K562 (cell line): ENCODE measurements around the gene SAMD4A. TPM values are rescaled to one million over a fixed set of nuclear protein-coding genes. Genes with fewer than 3 reads are reported as not detected.

Source experiments
- ATAC-seq: fragments of 200-7000 bp; cut with Tn5 transposase; 3 replicates; pipeline ENCODE4 v1.9.1; 2020; ENCODE audit warnings: moderate library complexity
- BruUV-seq: library from RNA; stranded (reverse); fragments of 400-500 nt; replicated peaks from 2 replicates; lab custom pipeline; 2021; lab: Mats Ljungman, UMichigan
- CTCF ChIA-PET: fragments of 300-600 bp; formaldehyde crosslinking; extraction: SDS; loops from one replicate; lab custom pipeline; 2021; ENCODE audit warnings: low intra/inter-chr PET ratio; lab: Yijun Ruan, JAX
- POLR2A ChIA-PET: fragments of 300-600, 350-650 bp; sonication (Branson Sonifier 250); formaldehyde crosslinking; extraction: SDS; loops from one replicate; lab custom pipeline; 2021; ENCODE audit warnings: antibody characterized with exemption, inconsistent platforms; lab: Yijun Ruan, JAX
- DNase-seq, 4 experiments: peaks; one replicate each; pipeline versions ENCODE4 v3.0.0 to v3.0.0-alpha.2; 2011 to 2018; ENCODE audit warnings: low spot score in 3 of 4, mixed read lengths in 3 of 4; ENCODE audit errors: extremely low read depth in 1 of 4
- FAIRE-seq: peaks from 2 replicates; lab custom pipeline; 2011; peaks lifted over from hg19 to GRCh38; lab: Jason Lieb, UNC
- H2AFZ ChIP-seq: 2 replicates; pipeline ENCODE4 v1.6.0; 2011; ENCODE audit warnings: low read depth, low read length, control low read depth, inconsistent platforms
- H3K27ac ChIP-seq: fragments of 200-600 bp; 3 replicates; pipeline ENCODE4 v1.8.0; 2011; ENCODE audit warnings: low read depth, mild to moderate bottlenecking, control low read depth, inconsistent platforms, low read length, moderate library complexity, mixed read lengths; ENCODE audit errors: extremely low read depth
- H3K27me3 ChIP-seq, 2 experiments: fragments of 300-600 bp in 1 of 2; 2 replicates in 1 of 2; 3 replicates in 1 of 2; pipeline versions ENCODE4 v1.6.0 to v1.8.0; 2011; ENCODE audit warnings: inconsistent platforms in 2 of 2, low read length in 2 of 2, mild to moderate bottlenecking in 1 of 2, mixed read lengths in 1 of 2, moderate library complexity in 1 of 2; ENCODE audit not compliant: control insufficient read depth in 2 of 2, insufficient read depth in 2 of 2
- H3K36me3 ChIP-seq: fragments of 300-600 bp; 3 replicates; pipeline ENCODE4 v1.8.0; 2011; ENCODE audit warnings: mild to moderate bottlenecking, low read length, inconsistent platforms; ENCODE audit not compliant: control insufficient read depth, insufficient read depth
- H3K4me1 ChIP-seq, 2 experiments: fragments of 200-600 bp in 1 of 2; replicated peaks in 1 of 2; 2 replicates in 1 of 2; 3 replicates in 1 of 2; pipeline versions ENCODE4 v1.5.1 to v1.8.0; 2011; ENCODE audit warnings: inconsistent platforms in 2 of 2, low read length in 2 of 2, mild to moderate bottlenecking in 1 of 2, mixed read lengths in 1 of 2, moderate library complexity in 1 of 2; ENCODE audit not compliant: control insufficient read depth in 2 of 2, insufficient read depth in 2 of 2
- H3K4me2 ChIP-seq: 2 replicates; pipeline ENCODE4 v1.6.1; 2011; ENCODE audit warnings: low read length, control low read depth, inconsistent platforms, mixed read lengths; ENCODE audit not compliant: insufficient read depth
- H3K4me3 ChIP-seq: fragments of 200-600 bp; sonication (generic), shearing (Covaris generic); 2 replicates; pipeline ENCODE4 v1.5.1; 2016; ENCODE audit warnings: control low read depth, inconsistent platforms
- H3K79me2 ChIP-seq: fragments of 200-600 bp; 3 replicates; pipeline ENCODE4 v1.8.0; 2011; ENCODE audit warnings: low read length, inconsistent platforms; ENCODE audit not compliant: control insufficient read depth, insufficient read depth
- H3K9ac ChIP-seq, 2 experiments: 2 replicates each; pipeline versions ENCODE4 v1.6.0 to v1.6.1; 2011; ENCODE audit warnings: low read depth in 2 of 2, low read length in 2 of 2, control low read depth in 1 of 2, inconsistent platforms in 1 of 2, mild to moderate bottlenecking in 1 of 2, mixed read lengths in 1 of 2; ENCODE audit not compliant: insufficient read depth in 1 of 2
- H3K9me1 ChIP-seq: one replicate; pipeline ENCODE4 v1.6.0; 2011; ENCODE audit warnings: inconsistent platforms, mild to moderate bottlenecking, low read length, moderate library complexity; ENCODE audit not compliant: control insufficient read depth, insufficient read depth
- H3K9me3 ChIP-seq: replicated peaks from 2 replicates; pipeline ENCODE4 v1.5.1; 2011; ENCODE audit warnings: low read depth, low read length, inconsistent platforms; ENCODE audit not compliant: control insufficient read depth, insufficient read depth
- H4K20me1 ChIP-seq: replicated peaks from 2 replicates; pipeline ENCODE4 v1.6.1; 2011; ENCODE audit warnings: low read length, inconsistent platforms, mixed read lengths; ENCODE audit not compliant: control insufficient read depth, insufficient read depth
- ARID1B ChIP-seq: fragments of 450-650 bp; IDR thresholded peaks from 2 replicates; pipeline ENCODE4 v1.6.1; 2016; ENCODE audit warnings: antibody characterized with exemption, mild to moderate bottlenecking, inconsistent platforms
- CXXC5 ChIP-seq: fragments of 250-450 bp; sonication (Bioruptor Pico); IDR thresholded peaks from 2 replicates; pipeline ENCODE4 v1.8.0; 2022; ENCODE audit warnings: inconsistent platforms, mild to moderate bottlenecking, moderate library complexity
- HMGN3 ChIP-seq: IDR thresholded peaks from 2 replicates; pipeline ENCODE4 v1.6.1; 2011; ENCODE audit warnings: borderline replicate concordance, low read depth, mild to moderate bottlenecking, mixed read lengths, low read length; ENCODE audit not compliant: insufficient read length; ENCODE audit errors: extremely low read depth
- JUNB ChIP-seq: fragments of 450-650 bp; formaldehyde crosslinking; conservative IDR thresholded peaks from 2 replicates; pipeline ENCODE4 v1.4.0; 2020; ENCODE audit warnings: mild to moderate bottlenecking
- MEIS2 ChIP-seq: fragments of 450-650 bp; IDR thresholded peaks from 2 replicates; pipeline ENCODE4 v1.6.1; 2014; ENCODE audit warnings: mild to moderate bottlenecking; ENCODE audit not compliant: partially characterized antibody
- MYBL2 ChIP-seq, 2 experiments: fragments of 450-650 bp in 1 of 2; sonication (generic) in 1 of 2; formaldehyde crosslinking in 1 of 2; IDR thresholded peaks; 2 replicates each; pipeline versions ENCODE4 v1.6.1 to v1.8.1; 2017 to 2022; ENCODE audit warnings: borderline replicate concordance in 1 of 2, inconsistent platforms in 1 of 2, low read depth in 1 of 2, mild to moderate bottlenecking in 1 of 2, missing genetic modification reagents in 1 of 2, moderate library complexity in 1 of 2
- SRSF7 ChIP-seq: fragments of 200-400 bp; formaldehyde crosslinking; optimal IDR thresholded peaks from 2 replicates; pipeline ENCODE3; 2017; ENCODE audit warnings: mild to moderate bottlenecking, low read depth, low read length
- ZNF140 ChIP-seq: fragments of 250-450 bp; sonication (Bioruptor Pico); IDR thresholded peaks from 2 replicates; pipeline ENCODE4 v1.8.0; 2021; ENCODE audit warnings: moderate library complexity, mild to moderate bottlenecking, inconsistent platforms
- ZNF175 ChIP-seq: fragments of 200-800 bp; sonication (Bioruptor generic); IDR thresholded peaks from 2 replicates; pipeline ENCODE4 v1.6.1; 2016; ENCODE audit warnings: low read depth, mild to moderate bottlenecking, missing genetic modification characterization, missing compliant biosample characterization
- ZNF184 ChIP-seq: sonication (generic); formaldehyde crosslinking; IDR thresholded peaks from 2 replicates; pipeline ENCODE4 v1.5.0; 2020; ENCODE audit warnings: missing genetic modification reagents
- ZNF644 ChIP-seq: fragments of 200-800 bp; sonication (Bioruptor generic); IDR thresholded peaks from 2 replicates; pipeline ENCODE4 v1.6.1; 2016; ENCODE audit warnings: low read depth, missing genetic modification characterization, missing compliant biosample characterization
- ZNF668 ChIP-seq: fragments of 250-450 bp; sonication (Bioruptor Pico); IDR thresholded peaks from 2 replicates; pipeline ENCODE4 v1.8.0; 2022; ENCODE audit warnings: mild to moderate bottlenecking, inconsistent platforms
- WGBS: fragments of 100-300 bp; shearing (Covaris generic); methylation state at CpG from one replicate; pipeline ENCODE4 v1.1.6; 2016; ENCODE audit warnings: low coverage, mixed read lengths; ENCODE audit not compliant: insufficient coverage; ENCODE audit errors: missing lambda C conversion rate; 5-methylcytosine and 5-hydroxymethylcytosine counted together
- in situ Hi-C: fragments of 300-500 bp; cut with MboI; formaldehyde crosslinking; loops from 4 replicates; pipeline ENCODE4 v1.15.0; 2018; ENCODE audit warnings: inconsistent platforms, mixed read lengths
- intact Hi-C: fragments of 100-400 bp; cut with micrococcal nuclease; formaldehyde crosslinking; loops from 2 replicates; pipeline ENCODE4 v1.14.2; 2022
- polyA plus RNA-seq, 8 experiments: library from polyadenylated mRNA; depleted of rRNA in 4 of 8; stranded (reverse) in 5 of 8; unstranded in 3 of 8; fragments of >200 nt; fragmentation: Nextera tagmentation in 2 of 8; fragmentation: Illumina TruSeq in 1 of 8; extraction: Ambion mirVana in 2 of 8; extraction: Trizol in 1 of 8; gene quantifications; 2 replicates each; pipeline versions ENCODE4 v1.2.1 to v1.2.3, GENCODE V29; 2011 to 2014; ENCODE audit warnings: inconsistent platforms in 1 of 8, missing spikeins in 1 of 8
- total RNA-seq, 7 experiments: library from RNA; depleted of rRNA in 6 of 7; stranded (reverse); fragments of >200 nt in 6 of 7; fragmentation: Illumina TruSeq in 2 of 7; extraction: Trizol in 2 of 7; gene quantifications; 2 replicates each; pipeline versions ENCODE4 v1.2.1 to v1.2.3, GENCODE V29; 2011 to 2021; ENCODE audit warnings: low replicate concordance in 1 of 7
- TF ChIP-seq, protein P1 (sequence below): fragments of 250-450 bp; sonication (Bioruptor Pico); IDR thresholded peaks from 2 replicates; pipeline ENCODE4 v1.8.0; 2022; ENCODE audit warnings: moderate library complexity, mild to moderate bottlenecking, inconsistent platforms

SAMD4A gene
- total and polyA plus RNA-seq, 9 of the 15 experiments (the other 6 are each of a cell fraction or from before 2014, with no cell fraction given), result 0.66 to 6.8 (median 3.3) TPM

DNA sequence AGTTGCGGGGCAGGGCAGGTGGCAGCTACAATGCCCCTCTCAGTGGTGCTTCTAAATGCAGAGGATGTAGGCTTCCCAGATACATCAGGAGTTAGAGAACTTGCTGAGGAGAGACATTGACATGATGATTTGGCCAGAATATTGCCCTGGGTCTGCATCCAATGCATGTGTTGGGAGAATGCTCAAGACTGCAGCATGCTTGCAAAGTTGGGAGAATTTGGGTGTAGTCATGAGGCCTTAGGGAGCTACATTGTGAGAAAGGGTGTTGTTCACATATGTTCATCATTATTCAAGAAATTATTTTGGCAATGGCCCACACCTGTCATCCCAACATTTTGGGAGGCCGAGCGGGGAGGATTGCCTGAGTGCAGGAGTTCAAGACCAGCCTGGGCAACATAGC, 149.9 kb downstream of the SAMD4A start:
- no peak overlapping the region for H3K27ac ChIP-seq
- H3K79me2 ChIP-seq, result peaks cover 73% of the 10 kb centered on the region
- no peaks in the 10 kb centered on the region for H4K20me1 ChIP-seq
- WGBS, result 92% methylated on average over 3 of the region's 3 CpGs
- no peak overlapping the region for H3K4me3 ChIP-seq
- no TSS peak for BruUV-seq
- peaks cover 19% of the 10 kb centered on the region; the same call in 2 of the 3 replicates for H3K36me3 ChIP-seq
- H2AFZ ChIP-seq, result no peak overlapping the region
- TF ChIP-seq ZNF175, result no peak
- no peak for TF ChIP-seq MEIS2
- peaks cover 9 to 21% of the 10 kb centered on the region in 2 experiments; a peak in 2 of 5 replicates for H3K4me1 ChIP-seq
- no peak for ATAC-seq
- intact Hi-C loops, result no loop called here
- DNase-seq, result no peak
- FAIRE-seq, result no peak
- in situ Hi-C loops, result no loop called here
- no peaks in the 10 kb centered on the region for H3K27me3 ChIP-seq
- H3K4me2 ChIP-seq, result no peak overlapping the region
- H3K9me1 ChIP-seq, result no peaks in the 10 kb centered on the region
- no peaks in the 10 kb centered on the region for H3K9me3 ChIP-seq
- ChIA-PET POLR2A (interaction anchor here (0.7 to 1.5 kb wide), 2 partner anchors 11 to 90 kb away, joined by 3 to 4 read pairs; no protein-coding TSS in a partner anchor), CTCF (no interaction called here)
- H3K9ac ChIP-seq, result no peak overlapping the region

DNA sequence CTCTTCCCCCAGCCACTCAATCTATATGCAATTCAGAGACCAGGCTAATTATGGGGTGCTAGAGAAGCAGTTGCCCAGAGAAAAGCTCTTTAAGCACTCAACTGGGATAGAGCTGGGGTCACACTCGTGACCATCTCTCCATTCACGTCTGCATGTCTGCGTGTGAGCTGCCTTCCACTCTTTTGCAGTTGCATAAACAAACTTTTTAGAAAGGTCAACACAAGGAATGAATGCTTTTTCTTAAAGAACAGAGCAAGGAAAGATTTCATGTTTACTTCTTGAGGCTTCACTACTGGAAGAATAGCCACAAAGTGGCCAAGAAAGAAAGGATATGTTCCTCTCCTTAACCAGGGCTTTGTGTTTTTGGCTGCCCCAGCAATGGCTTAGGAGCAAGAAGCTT, 151.1 kb downstream of the SAMD4A start:
- Histone ChIP-seq H3K27ac (no peak overlapping the region), H4K20me1 (no peaks in the 10 kb centered on the region), H3K4me3 (no peak overlapping the region), H3K4me1 (peaks cover 9 to 14% of the 10 kb centered on the region in 2 experiments; a peak in 2 of 5 replicates), H3K4me2 (no peak overlapping the region), H3K79me2 (peaks cover 74% of the 10 kb centered on the region), H3K36me3 (peaks cover 25% of the 10 kb centered on the region; the same call in 2 of the 3 replicates), H2AFZ (no peak overlapping the region), H3K27me3 (no peaks in the 10 kb centered on the region), H3K9ac (no peak overlapping the region), H3K9me3 (no peaks in the 10 kb centered on the region), H3K9me1 (no peaks in the 10 kb centered on the region)
- 60% methylated on average over 3 of the region's 3 CpGs for WGBS
- no peak for DNase-seq
- no peak for FAIRE-seq
- POLR2A ChIA-PET, result interaction anchor here (0.7 to 1.5 kb wide), 3 partner anchors 10 to 232 kb away, joined by 3 to 4 read pairs (median 4); no protein-coding TSS in a partner anchor
- in situ Hi-C loops, result no loop called here
- intact Hi-C loops, result no loop called here
- CTCF ChIA-PET, result no interaction called here
- BruUV-seq, result no TSS peak
- ATAC-seq, result no peak
- TF ChIP-seq JUNB, result no peak
- TF ChIP-seq CXXC5 (CRISPR knock-in tag), result no peak
- TF ChIP-seq ARID1B, result no peak
- TF ChIP-seq HMGN3, result no peak
- no peak for TF ChIP-seq ZNF668
- TF ChIP-seq ZNF184 (CRISPR knock-in tag), result no peak
- TF ChIP-seq MYBL2 (IDR thresholded peaks at IDR 0.05; ENCODE audit: low read depth), result no peak
- TF ChIP-seq MYBL2 (CRISPR knock-in tag; IDR thresholded peaks at IDR 0.05; ENCODE audit: borderline replicate concordance), result no peak
- TF ChIP-seq ZNF644 (tag), result no peak
- no peak for TF ChIP-seq SRSF7
- TF ChIP-seq ZNF140 (CRISPR knock-in tag), result no peak
- TF ChIP-seq, protein P1, sequence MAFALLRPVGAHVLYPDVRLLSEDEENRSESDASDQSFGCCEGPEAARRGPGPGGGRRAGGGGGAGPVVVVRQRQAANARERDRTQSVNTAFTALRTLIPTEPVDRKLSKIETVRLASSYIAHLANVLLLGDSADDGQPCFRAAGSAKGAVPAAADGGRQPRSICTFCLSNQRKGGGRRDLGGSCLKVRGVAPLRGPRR, result no peak
